Osteoblast (primary cell): ENCODE data around the gene NUF2. TPM values are rescaled to one million over a fixed set of nuclear protein-coding genes. Genes with fewer than 3 reads are reported as not detected.

Experiments
- DNase-seq: peaks from one replicate; pipeline ENCODE4 v3.0.0; 2011; ENCODE audit warnings: low spot score, mixed read lengths; ENCODE audit not compliant: insufficient read length; ENCODE audit errors: missing footprints
- H2AFZ ChIP-seq: 2 replicates; pipeline ENCODE4 v1.6.0; 2011; ENCODE audit warnings: mild to moderate bottlenecking, low read length
- H3K27ac ChIP-seq: 2 replicates; pipeline ENCODE4 v1.5.1; 2011; ENCODE audit warnings: mild to moderate bottlenecking, low read depth, low read length, moderate library complexity
- H3K27me3 ChIP-seq: 2 replicates; pipeline ENCODE4 v1.6.0; 2012; ENCODE audit warnings: mild to moderate bottlenecking, control low read depth, inconsistent platforms, low read length, moderate library complexity; ENCODE audit not compliant: insufficient read depth
- H3K36me3 ChIP-seq: 2 replicates; pipeline ENCODE4 v1.5.1; 2011; ENCODE audit warnings: mild to moderate bottlenecking, low read length, control low read depth, moderate library complexity; ENCODE audit not compliant: insufficient read depth
- H3K4me1 ChIP-seq: 2 replicates; pipeline ENCODE4 v1.5.1; 2011; ENCODE audit warnings: mild to moderate bottlenecking, low read length, control low read depth, moderate library complexity; ENCODE audit not compliant: insufficient read depth
- H3K4me2 ChIP-seq: 2 replicates; pipeline ENCODE4 v1.6.0; 2011; ENCODE audit warnings: mild to moderate bottlenecking, low read length; ENCODE audit not compliant: insufficient read depth
- H3K4me3 ChIP-seq: fragments of 200-600 bp; sonication (generic); 3 replicates; pipeline ENCODE4 v1.5.1; 2012; ENCODE audit warnings: mild to moderate bottlenecking, low read length, inconsistent platforms; ENCODE audit not compliant: insufficient read depth
- H3K79me2 ChIP-seq: 2 replicates; pipeline ENCODE4 v1.6.0; 2012; ENCODE audit warnings: mild to moderate bottlenecking, low read length, control low read depth, inconsistent platforms; ENCODE audit not compliant: insufficient read depth
- H3K9me3 ChIP-seq: 2 replicates; pipeline ENCODE4 v1.5.1; 2011; ENCODE audit warnings: low read depth, low read length, control low read depth
- H4K20me1 ChIP-seq: 2 replicates; pipeline ENCODE4 v1.6.0; 2012; ENCODE audit warnings: mild to moderate bottlenecking, low read length, control low read depth; ENCODE audit not compliant: insufficient read depth
- CTCF ChIP-seq: IDR thresholded peaks from 2 replicates; pipeline ENCODE4 v1.5.1; 2011; ENCODE audit warnings: mild to moderate bottlenecking, low read depth, low read length, moderate library complexity; ENCODE audit errors: extremely low read depth
- total RNA-seq: library from RNA; depleted of rRNA; stranded (reverse); fragments of >200 nt; gene quantifications from 2 replicates; pipeline ENCODE4 v1.2.3, GENCODE V29; 2012

NUF2 gene
- total RNA-seq, 1 donor, result 1.8 TPM

GRCh38 chr1:163305441-163305840 is 16.3 kb upstream of the NUF2 start:
- Histone ChIP-seq H3K36me3 (peaks cover 3% of the 10 kb centered on the region), H2AFZ (no peak overlapping the region), H3K79me2 (no peaks in the 10 kb centered on the region), H3K4me1 (peaks cover 22% of the 10 kb centered on the region), H3K27ac (no peak overlapping the region), H3K4me2 (no peak overlapping the region), H3K4me3 (no peak overlapping the region), H3K27me3 (no peaks in the 10 kb centered on the region), H3K9me3 (no peaks in the 10 kb centered on the region), H4K20me1 (no peaks in the 10 kb centered on the region)
- DNase-seq, result no peak
- no peak for TF ChIP-seq CTCF

DNA sequence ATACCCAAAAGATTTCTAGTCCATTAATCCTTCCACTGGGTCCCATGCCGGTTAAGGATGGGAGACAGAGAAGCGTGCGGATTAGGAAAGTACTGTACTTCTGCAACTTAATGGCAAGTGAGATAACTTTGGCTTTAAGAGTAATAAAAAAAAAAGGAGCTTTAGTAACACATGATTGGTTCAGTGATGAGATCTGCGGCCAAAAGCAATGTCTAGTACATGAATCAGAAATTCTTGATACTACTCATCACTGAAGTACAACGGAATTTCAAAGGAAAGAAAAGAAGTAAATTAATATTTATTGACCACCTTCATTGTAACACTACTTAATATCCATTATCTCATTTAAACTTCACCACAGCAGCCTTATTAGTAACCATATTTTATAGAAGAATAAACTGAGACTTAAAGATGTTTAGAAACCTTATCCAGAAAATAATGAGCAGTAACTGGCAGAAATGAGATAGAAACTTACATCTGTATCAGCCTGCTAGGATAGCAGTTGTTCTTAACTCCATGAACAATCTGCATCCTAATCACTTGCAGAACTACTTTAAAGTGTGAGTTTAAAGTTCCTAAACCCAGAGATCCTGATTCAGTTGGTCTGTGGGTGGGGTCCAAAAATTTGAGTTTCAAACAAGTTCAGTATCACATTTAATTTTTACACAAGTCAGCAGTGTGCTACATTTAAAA is 14.1 kb upstream of the NUF2 start:
- peak; percentile 87 for DNase-seq
- Histone ChIP-seq H3K9me3 (no peaks in the 10 kb centered on the region), H3K27ac (peak overlapping the region; percentile 84), H3K4me3 (peak overlapping the region; percentile 2), H3K36me3 (peaks cover 3% of the 10 kb centered on the region), H3K4me2 (peak overlapping the region; percentile 60), H2AFZ (no peak overlapping the region), H3K27me3 (no peaks in the 10 kb centered on the region), H3K79me2 (no peaks in the 10 kb centered on the region), H3K4me1 (peaks cover 22% of the 10 kb centered on the region), H4K20me1 (no peaks in the 10 kb centered on the region)
- no peak for TF ChIP-seq CTCF

GRCh38 chr1:163308811-163309210 is 12.9 kb upstream of the NUF2 start:
- DNase-seq, result no peak
- Histone ChIP-seq H3K9me3 (no peaks in the 10 kb centered on the region), H3K79me2 (no peaks in the 10 kb centered on the region), H3K4me1 (peaks cover 22% of the 10 kb centered on the region), H4K20me1 (no peaks in the 10 kb centered on the region), H3K4me2 (peak overlapping the region; percentile 60), H2AFZ (no peak overlapping the region), H3K27me3 (no peaks in the 10 kb centered on the region), H3K27ac (peak overlapping the region; percentile 84), H3K36me3 (peaks cover 3% of the 10 kb centered on the region), H3K4me3 (no peak overlapping the region)
- TF ChIP-seq CTCF, result no peak

- Histone ChIP-seq H3K4me2 (no peak overlapping the region), H3K27ac (no peak overlapping the region), H3K79me2 (peaks cover 6% of the 10 kb centered on the region), H3K9me3 (no peaks in the 10 kb centered on the region), H3K36me3 (peaks cover 10% of the 10 kb centered on the region), H4K20me1 (no peaks in the 10 kb centered on the region), H3K27me3 (no peaks in the 10 kb centered on the region), H2AFZ (no peak overlapping the region), H3K4me3 (no peak overlapping the region), H3K4me1 (peaks cover 6% of the 10 kb centered on the region)
- TF ChIP-seq CTCF, result peak; percentile 67
- DNase-seq, result no peak
Measured at GRCh38 chr1:163315773-163316374, 5.9 kb upstream of the NUF2 start.
